Endothelial cell of umbilical vein (primary cell): Measurements from ENCODE around the gene USP49. TPM values are rescaled to one million over a fixed set of nuclear protein-coding genes. Genes with fewer than 3 reads are reported as not detected.

Experiments
- BruUV-seq: library from RNA; stranded (reverse); fragments of 400-500 nt; replicated peaks from 2 replicates; lab custom pipeline; 2021; lab: Mats Ljungman, UMichigan
- CTCF ChIA-PET: fragments of 300-600, 350-600 bp; sonication (Branson Sonifier 250); formaldehyde crosslinking; loops from one replicate; lab custom pipeline; 2021; ENCODE audit warnings: antibody characterized with exemption, inconsistent platforms; lab: Charles Lee
- POLR2A ChIA-PET: fragments of 300-600, 350-600 bp; sonication (Branson Sonifier 250); formaldehyde crosslinking; loops from one replicate; lab custom pipeline; 2021; ENCODE audit warnings: antibody characterized with exemption, inconsistent platforms; lab: Charles Lee
- DNase-seq: peaks from one replicate; pipeline ENCODE4 v3.0.0-alpha.2; 2011; ENCODE audit warnings: low read depth, low spot score
- FAIRE-seq: peaks from 2 replicates; lab custom pipeline; 2011; peaks lifted over from hg19 to GRCh38; lab: Jason Lieb, UNC
- H2AFZ ChIP-seq: 2 replicates; pipeline ENCODE4 v1.6.0; 2012; ENCODE audit warnings: low read depth, low read length, control low read depth, inconsistent platforms
- H3K27ac ChIP-seq: 2 replicates; pipeline ENCODE4 v1.5.1; 2011; ENCODE audit warnings: low read depth, mild to moderate bottlenecking, control low read depth, low read length, moderate library complexity; ENCODE audit not compliant: insufficient read depth
- H3K27me3 ChIP-seq, 2 experiments: 2 replicates each; pipeline versions ENCODE4 v1.6.0 to v1.6.1; 2011; ENCODE audit warnings: low read length in 2 of 2, mixed read lengths in 1 of 2; ENCODE audit not compliant: control insufficient read depth in 2 of 2, insufficient read depth in 2 of 2
- H3K36me3 ChIP-seq, 2 experiments: 2 replicates in 1 of 2; 3 replicates in 1 of 2; pipeline ENCODE4 v1.5.1; 2011; ENCODE audit warnings: low read length in 2 of 2, mild to moderate bottlenecking in 1 of 2, moderate library complexity in 1 of 2; ENCODE audit not compliant: control insufficient read depth in 2 of 2, insufficient read depth in 2 of 2; ENCODE audit errors: extremely low read depth in 1 of 2
- H3K4me1 ChIP-seq: 3 replicates; pipeline ENCODE4 v1.5.1; 2011; ENCODE audit warnings: mild to moderate bottlenecking, low read length; ENCODE audit not compliant: control insufficient read depth, insufficient read depth; ENCODE audit errors: extremely low read depth
- H3K4me2 ChIP-seq: 2 replicates; pipeline ENCODE4 v1.6.1; 2011; ENCODE audit warnings: low read length, control low read depth, mixed read lengths; ENCODE audit not compliant: insufficient read depth
- H3K4me3 ChIP-seq, 3 experiments: fragments of 200-600 bp in 1 of 3; sonication (generic), shearing (Covaris generic) in 1 of 3; replicated peaks in 1 of 3; 2 replicates each; pipeline ENCODE4 v1.5.1; 2011 to 2016; ENCODE audit warnings: control low read depth in 3 of 3, low read length in 3 of 3, mild to moderate bottlenecking in 2 of 3, inconsistent platforms in 1 of 3, low read depth in 1 of 3, moderate library complexity in 1 of 3; ENCODE audit not compliant: insufficient read depth in 1 of 3
- H3K79me2 ChIP-seq: 2 replicates; pipeline ENCODE4 v1.6.0; 2012; ENCODE audit warnings: low read length, inconsistent platforms; ENCODE audit not compliant: control insufficient read depth, insufficient read depth
- H3K9ac ChIP-seq: replicated peaks from 2 replicates; pipeline ENCODE3; 2011; ENCODE audit warnings: low read length, control low read depth; ENCODE audit not compliant: insufficient read depth; ENCODE audit errors: extremely low read depth
- H3K9me1 ChIP-seq: replicated peaks from 3 replicates; pipeline ENCODE4 v1.6.0; 2011; ENCODE audit warnings: mild to moderate bottlenecking, low read length; ENCODE audit not compliant: control insufficient read depth, insufficient read depth; ENCODE audit errors: extremely low read depth
- H3K9me3 ChIP-seq: replicated peaks from 2 replicates; pipeline ENCODE4 v1.5.1; 2012; ENCODE audit warnings: low read length, inconsistent platforms; ENCODE audit not compliant: control insufficient read depth, insufficient read depth
- H4K20me1 ChIP-seq: replicated peaks from 2 replicates; pipeline ENCODE3; 2011; ENCODE audit warnings: mild to moderate bottlenecking, low read length; ENCODE audit not compliant: control insufficient read depth, insufficient read depth; ENCODE audit errors: extremely low read depth
- CTCF ChIP-seq, 2 donors: IDR thresholded peaks; 1 replicate in 1 of 2; 2 replicates in 1 of 2; pipeline ENCODE4 v1.5.1; 2011; ENCODE audit warnings: low read length in 2 of 2, mild to moderate bottlenecking in 2 of 2, moderate library complexity in 2 of 2, control low read depth in 1 of 2, inconsistent platforms in 1 of 2, low read depth in 1 of 2; ENCODE audit not compliant: insufficient read depth in 1 of 2; ENCODE audit errors: extremely low read depth in 1 of 2
- EZH2 ChIP-seq: IDR thresholded peaks from 2 replicates; pipeline ENCODE4 v1.6.1; 2012; ENCODE audit warnings: borderline replicate concordance, low read depth, mild to moderate bottlenecking, moderate library complexity, low read length, inconsistent platforms; ENCODE audit not compliant: severe bottlenecking
- FOS ChIP-seq: IDR thresholded peaks from 2 replicates; pipeline ENCODE4 v1.6.1; 2011; ENCODE audit warnings: mild to moderate bottlenecking, low read length, moderate library complexity, borderline replicate concordance; ENCODE audit not compliant: insufficient read depth
- GATA2 ChIP-seq: IDR thresholded peaks from 2 replicates; pipeline ENCODE4 v1.7.0; 2011; ENCODE audit warnings: low read depth, mild to moderate bottlenecking, moderate library complexity, mixed read lengths, low read length; ENCODE audit not compliant: insufficient read length, insufficient read depth
- JUN ChIP-seq: IDR thresholded peaks from 2 replicates; pipeline ENCODE4 v1.6.1; 2011; ENCODE audit warnings: borderline replicate concordance, low read depth; ENCODE audit not compliant: insufficient read length, insufficient read depth
- MAX ChIP-seq: IDR thresholded peaks from 2 replicates; pipeline ENCODE4 v1.6.1; 2011; ENCODE audit not compliant: insufficient read depth, insufficient read length
- MYC ChIP-seq: IDR thresholded peaks from one replicate; pipeline ENCODE4 v1.6.1; 2011; ENCODE audit warnings: mild to moderate bottlenecking, low read depth, low read length
- POLR2A ChIP-seq: IDR thresholded peaks from 2 replicates; pipeline ENCODE4 v1.6.1; 2012; ENCODE audit warnings: low read depth, mild to moderate bottlenecking, control low read depth, low read length
- POLR2AphosphoS5 ChIP-seq: IDR thresholded peaks from 2 replicates; pipeline ENCODE4 v1.6.1; 2012; ENCODE audit warnings: low read depth, mild to moderate bottlenecking, control low read depth, low read length, moderate library complexity; ENCODE audit not compliant: insufficient read depth
- dilution Hi-C: fragments of 300-500 bp; cut with MboI; formaldehyde crosslinking; loops from one replicate; pipeline ENCODE4 v1.15.0; 2019; ENCODE audit warnings: low sequenced_read_pairs; ENCODE audit not compliant: extremely low pct_ligation_motif_present
- intact Hi-C: fragments of 100-400 bp; cut with micrococcal nuclease; formaldehyde crosslinking; loops from one replicate; pipeline ENCODE4 v1.10.0; 2022
- polyA plus RNA-seq, 4 experiments: library from polyadenylated mRNA; depleted of rRNA in 3 of 4; stranded (reverse) in 3 of 4; unstranded in 1 of 4; fragments of >200 nt; gene quantifications; 2 replicates each; pipeline versions ENCODE4 v1.2.1 to v1.2.3, GENCODE V29; 2011 to 2012; ENCODE audit warnings: missing spikeins in 1 of 4
- total RNA-seq: library from RNA; stranded (reverse); gene quantifications from 2 replicates; pipeline ENCODE4 v1.2.3, GENCODE V29; 2021

USP49 gene
- total and polyA plus RNA-seq, 2 donors (not counting 3 experiments of a cell fraction or from before 2014, with no cell fraction given): 2.4 to 4.1 TPM

- ChIA-PET POLR2A (no interaction called here), CTCF (interaction anchor here (1.1 to 2.1 kb wide), 2 partner anchors 42 to 78 kb away, joined by 6 read pairs; partner anchors contain the start of genes BYSL and MED20)
- TF ChIP-seq GATA2 (no peak), EZH2 (no peak), JUN (no peak), MYC (no peak), FOS (no peak), MAX (no peak), CTCF (IDR thresholded peaks at IDR 0.05; ENCODE audit: extremely low read depth in 1 of 2, insufficient read depth in 1 of 2, low read depth in 1 of 2, low read length in 2 of 2) (no peak), POLR2A (no peak), POLR2AphosphoS5 (no peak)
- Histone ChIP-seq H3K9ac (no peak overlapping the region), H3K4me1 (no peaks in the 10 kb centered on the region), H3K9me3 (no peaks in the 10 kb centered on the region), H3K9me1 (no peaks in the 10 kb centered on the region), H3K27ac (no peak overlapping the region), H3K27me3 (no peaks in the 10 kb centered on the region), H3K4me3 (no peak overlapping the region), H3K79me2 (no peaks in the 10 kb centered on the region), H4K20me1 (no peaks in the 10 kb centered on the region), H3K36me3 (no peaks in the 10 kb centered on the region), H3K4me2 (no peak overlapping the region), H2AFZ (no peak overlapping the region)
- intact Hi-C loops (no loop called here), dilution Hi-C loops (no loop called here)
- no TSS peak for BruUV-seq
- DNase-seq (no peak), FAIRE-seq (no peak)
These were observed 16.2 kb downstream of the USP49 start for GRCh38 chr6:41878961-41879405.
